Activated naive CD8-positive, alpha-beta T cell treated with anti-CD3 and anti-CD28 coated beads, Interleukin-2, amount 50 U/mL, for 24 hours (primary cell): ENCODE results near the gene L3HYPDH.
"Not testable (repeated sequence)": the region's sequence is repeated elsewhere in the genome, so short reads cannot be mapped to it uniquely, and the experiment has no call there.

ENCODE experiments used
- ATAC-seq: fragments of 150-1000 bp; cut with Tn5 transposase; one replicate; pipeline ENCODE4 v1.10.0; 2021
- DNase-seq: peaks from one replicate; pipeline ENCODE4 v3.0.0; 2021
- H3K27ac Mint-ChIP-seq: one replicate; pipeline ENCODE4 v1.8.0; 2021; ENCODE audit warnings: mild to moderate bottlenecking, mixed read lengths
- H3K27me3 Mint-ChIP-seq: one replicate; pipeline ENCODE4 v1.8.0; 2021; ENCODE audit warnings: mixed read lengths
- H3K36me3 Mint-ChIP-seq: one replicate; pipeline ENCODE4 v1.8.0; 2021; ENCODE audit warnings: low read depth, mixed read lengths
- H3K4me1 Mint-ChIP-seq: one replicate; pipeline ENCODE4 v1.8.0; 2021; ENCODE audit warnings: mixed read lengths
- H3K4me3 Mint-ChIP-seq: one replicate; pipeline ENCODE4 v1.8.0; 2021; ENCODE audit warnings: mild to moderate bottlenecking, moderate library complexity, mixed read lengths
- H3K9me3 Mint-ChIP-seq: one replicate; pipeline ENCODE4 v1.8.0; 2021; ENCODE audit warnings: mixed read lengths

L3HYPDH gene

DNA sequence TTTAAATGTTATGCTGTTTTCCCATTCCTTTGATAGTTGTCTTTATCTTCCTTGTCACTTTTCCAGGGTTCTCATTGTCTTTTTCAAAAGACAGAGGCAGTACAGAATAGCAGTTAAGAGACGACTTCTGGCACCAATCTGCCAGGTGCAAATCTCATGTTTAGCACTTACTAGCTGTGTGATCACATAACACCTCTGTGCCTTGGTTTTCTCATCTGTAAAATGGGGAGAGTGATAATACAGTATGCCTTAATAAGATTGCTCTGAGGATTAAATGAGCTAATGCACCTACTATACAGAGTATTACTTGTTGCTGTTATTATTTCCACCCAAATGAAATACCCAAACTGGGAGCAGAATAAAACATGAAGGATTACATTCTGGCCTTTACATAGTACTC is 23.8 kb downstream of the L3HYPDH start:
- no peak overlapping the region for H3K4me3 Mint-ChIP-seq
- peaks cover 5% of the 10 kb centered on the region for H3K9me3 Mint-ChIP-seq
- H3K36me3 Mint-ChIP-seq: peaks cover 31% of the 10 kb centered on the region

DNA sequence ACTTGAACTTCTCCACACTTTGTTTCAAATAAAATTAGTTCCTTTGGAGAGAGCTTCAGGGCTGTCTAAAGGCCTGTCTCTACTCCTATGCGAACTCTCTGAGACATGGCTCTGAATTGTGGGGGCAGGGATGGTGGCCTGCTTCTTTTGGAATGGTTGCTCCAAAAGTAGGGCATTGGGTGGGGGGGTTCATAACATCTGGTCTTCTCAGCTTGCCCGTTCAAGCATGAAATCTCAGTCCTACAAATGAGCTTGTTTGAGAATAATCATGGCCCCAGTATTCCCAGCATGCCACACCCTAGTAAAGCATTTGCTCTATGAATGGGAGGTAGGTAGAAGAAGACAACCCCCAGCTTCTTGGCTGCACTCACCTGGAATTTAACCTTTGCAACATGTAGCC is 25.7 kb downstream of the L3HYPDH start:
- Mint-ChIP-seq H3K4me1 (peaks cover 2% of the 10 kb centered on the region), H3K27ac (no peak overlapping the region), H3K36me3 (peaks cover 37% of the 10 kb centered on the region), H3K4me3 (no peak overlapping the region), H3K9me3 (peaks cover 5% of the 10 kb centered on the region), H3K27me3 (peaks cover 5% of the 10 kb centered on the region)
- ATAC-seq (no peak), DNase-seq (no peak)

More for the DNA sequence above, 23.8 kb downstream of the L3HYPDH start:
- DNase-seq (no peak), ATAC-seq (no peak)
- Mint-ChIP-seq H3K27ac (no peak overlapping the region), H3K4me1 (peaks cover 11% of the 10 kb centered on the region), H3K27me3 (peaks cover 7% of the 10 kb centered on the region)

DNA sequence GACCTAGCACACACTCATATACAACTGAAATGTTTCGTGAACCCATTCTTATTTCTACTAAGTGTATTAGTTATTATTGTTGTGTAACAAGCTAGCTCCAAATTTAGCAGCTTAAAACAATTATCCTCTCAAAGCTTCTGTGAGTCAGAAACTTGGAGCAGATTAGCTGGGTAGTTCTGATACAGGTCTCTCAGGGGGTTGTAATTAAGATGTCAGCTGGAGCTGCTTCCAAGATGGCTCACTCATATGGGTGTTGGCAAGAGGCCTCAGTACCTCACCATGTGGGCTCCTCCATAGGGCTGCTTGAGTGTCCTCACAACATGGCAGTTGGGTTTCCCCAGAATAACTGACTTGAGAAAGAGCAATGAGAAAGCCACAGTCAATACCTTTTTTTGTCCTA is 28.8 kb downstream of the L3HYPDH start:
- Mint-ChIP-seq H3K36me3 (peaks cover 31% of the 10 kb centered on the region), H3K4me3 (no peak overlapping the region), H3K27ac (no peak overlapping the region), H3K27me3 (no peaks in the 10 kb centered on the region), H3K9me3 (peaks cover 5% of the 10 kb centered on the region), H3K4me1 (no peaks in the 10 kb centered on the region)
- DNase-seq (no peak), ATAC-seq (no peak)

DNA sequence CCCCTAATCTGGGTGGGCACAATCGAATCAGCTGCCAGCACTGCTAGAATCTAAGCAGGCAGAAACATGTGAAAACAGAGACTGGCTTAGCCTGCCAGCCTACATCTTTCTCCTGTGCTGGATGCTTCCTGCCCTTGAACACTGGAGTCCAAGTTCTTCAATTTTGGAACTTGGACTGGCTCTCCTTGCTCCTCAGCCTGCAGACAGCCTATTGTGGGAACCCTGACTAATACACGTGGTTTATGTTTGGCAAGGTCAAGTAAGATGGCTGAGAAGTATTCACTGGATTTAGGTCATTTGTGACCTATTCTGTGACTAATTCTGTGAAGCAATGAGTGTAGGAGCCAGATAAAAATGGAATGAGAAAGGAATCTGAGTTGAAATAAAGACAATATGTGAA is 30.1 kb downstream of the L3HYPDH start:
- no peak for DNase-seq
- no peak for ATAC-seq
- Mint-ChIP-seq H3K9me3 (peaks cover 5% of the 10 kb centered on the region), H3K4me1 (no peaks in the 10 kb centered on the region), H3K36me3 (peaks cover 28% of the 10 kb centered on the region), H3K4me3 (no peak overlapping the region), H3K27me3 (no peaks in the 10 kb centered on the region), H3K27ac (no peak overlapping the region)

DNA sequence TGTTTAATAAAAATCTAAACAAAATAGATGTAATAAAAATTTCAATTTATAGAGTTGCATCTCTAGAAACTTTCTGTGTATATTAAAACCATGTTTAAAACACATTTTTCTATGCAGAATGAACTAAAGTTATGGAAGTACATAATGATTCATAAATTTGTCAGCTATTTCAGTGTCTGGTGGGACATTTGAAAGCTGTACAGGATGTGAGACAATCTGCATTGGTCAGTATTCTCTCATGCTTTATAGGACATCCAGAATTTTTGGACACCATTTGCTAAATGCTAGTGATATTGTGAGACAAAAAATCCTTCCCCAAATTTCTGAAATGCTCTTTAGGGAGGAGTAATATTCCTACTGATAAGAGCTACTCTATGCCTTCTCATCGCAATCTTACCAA is 32.4 kb downstream of the L3HYPDH start:
- DNase-seq (no peak), ATAC-seq (no peak)
- no peak overlapping the region for H3K27ac Mint-ChIP-seq
- no peaks in the 10 kb centered on the region for H3K4me1 Mint-ChIP-seq
- H3K27me3 Mint-ChIP-seq: no peaks in the 10 kb centered on the region
- no peak overlapping the region for H3K4me3 Mint-ChIP-seq
- H3K36me3 Mint-ChIP-seq: peaks cover 18% of the 10 kb centered on the region
- H3K9me3 Mint-ChIP-seq: peaks cover 5% of the 10 kb centered on the region

DNA sequence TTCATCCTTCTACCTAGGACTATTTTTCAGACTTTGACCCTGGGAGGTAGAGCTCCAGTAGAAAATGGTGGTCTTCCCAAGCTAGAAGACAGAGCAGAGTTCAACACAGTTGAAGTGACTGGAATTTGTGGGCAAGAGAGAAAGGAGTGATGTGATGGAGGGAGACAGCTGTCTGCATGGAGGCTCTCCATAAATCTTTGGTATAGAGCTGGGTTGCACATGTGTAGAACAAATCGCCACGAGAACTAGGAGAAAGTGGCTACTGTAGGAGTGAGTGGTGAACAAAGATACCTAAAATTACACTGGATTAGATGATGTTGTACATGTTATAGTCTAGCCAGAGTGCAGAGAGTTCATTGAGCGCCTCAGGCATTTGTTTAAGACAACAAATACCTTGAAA is 33.5 kb downstream of the L3HYPDH start:
- Mint-ChIP-seq H3K27me3 (no peaks in the 10 kb centered on the region), H3K36me3 (peaks cover 9% of the 10 kb centered on the region), H3K4me1 (no peaks in the 10 kb centered on the region), H3K9me3 (peaks cover 1% of the 10 kb centered on the region), H3K27ac (no peak overlapping the region), H3K4me3 (no peak overlapping the region)
- no peak for ATAC-seq
- no peak for DNase-seq

DNA sequence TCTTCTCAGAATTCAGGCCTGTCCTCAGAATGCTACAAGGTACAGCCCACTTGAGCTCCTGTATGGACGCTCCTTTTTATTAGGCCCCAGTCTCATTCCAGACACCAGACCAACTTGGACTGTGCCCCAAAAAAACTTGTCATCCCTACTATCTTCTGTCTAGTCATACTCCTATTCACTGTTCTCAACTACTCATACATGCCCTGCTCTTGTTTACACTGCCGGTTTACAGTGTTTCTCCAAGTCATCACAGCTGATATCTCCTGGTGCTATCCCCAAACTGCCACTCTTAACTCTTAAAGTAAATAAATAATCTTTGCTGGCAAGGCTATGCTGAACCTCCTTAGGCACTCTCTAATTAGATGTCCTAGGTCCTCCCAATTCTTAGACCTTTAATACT is 35.5 kb downstream of the L3HYPDH start:
- not testable (repeated sequence) for H3K4me3 Mint-ChIP-seq, H3K27ac Mint-ChIP-seq, H3K9me3 Mint-ChIP-seq, H3K36me3 Mint-ChIP-seq, H3K27me3 Mint-ChIP-seq, DNase-seq, H3K4me1 Mint-ChIP-seq, ATAC-seq

DNA sequence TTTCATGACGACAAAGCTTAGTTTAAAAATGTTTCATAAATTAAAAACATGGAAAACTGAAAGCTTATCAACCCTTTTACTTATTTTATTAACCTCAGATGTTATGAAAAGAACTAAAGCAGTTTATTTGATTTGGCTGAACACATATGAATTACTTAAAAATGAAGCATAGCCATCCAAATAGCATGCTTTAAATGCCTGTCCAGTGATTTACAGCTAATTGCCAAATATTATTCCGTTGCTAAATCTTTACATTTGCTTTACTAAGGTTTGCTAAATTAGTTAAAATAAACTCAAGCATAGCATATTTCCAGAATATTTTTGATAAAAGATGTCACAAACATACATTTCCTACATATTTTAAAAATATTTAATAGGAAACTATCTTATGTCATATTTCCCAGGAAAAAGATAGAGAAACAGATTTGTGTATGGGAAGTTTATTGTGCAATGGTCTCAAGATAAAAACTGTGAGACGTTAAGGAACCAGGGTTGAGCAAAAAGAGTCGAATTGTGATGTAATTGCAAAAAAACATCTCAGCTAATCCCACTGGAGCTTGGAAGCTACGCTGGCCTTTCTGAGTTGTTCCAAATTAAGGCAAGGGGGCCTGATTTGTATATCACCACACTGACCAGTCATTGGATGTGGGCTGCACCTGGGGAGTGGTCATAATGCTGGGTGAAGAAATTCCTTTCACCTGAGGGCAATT is 44.8 kb downstream of the L3HYPDH start:
- no peaks in the 10 kb centered on the region for H3K4me1 Mint-ChIP-seq
- peaks cover 3% of the 10 kb centered on the region for H3K27me3 Mint-ChIP-seq
- H3K9me3 Mint-ChIP-seq: no peaks in the 10 kb centered on the region
- H3K4me3 Mint-ChIP-seq: no peak overlapping the region
- no peak for ATAC-seq
- H3K36me3 Mint-ChIP-seq: no peaks in the 10 kb centered on the region
- no peak for DNase-seq
- no peak overlapping the region for H3K27ac Mint-ChIP-seq

DNA sequence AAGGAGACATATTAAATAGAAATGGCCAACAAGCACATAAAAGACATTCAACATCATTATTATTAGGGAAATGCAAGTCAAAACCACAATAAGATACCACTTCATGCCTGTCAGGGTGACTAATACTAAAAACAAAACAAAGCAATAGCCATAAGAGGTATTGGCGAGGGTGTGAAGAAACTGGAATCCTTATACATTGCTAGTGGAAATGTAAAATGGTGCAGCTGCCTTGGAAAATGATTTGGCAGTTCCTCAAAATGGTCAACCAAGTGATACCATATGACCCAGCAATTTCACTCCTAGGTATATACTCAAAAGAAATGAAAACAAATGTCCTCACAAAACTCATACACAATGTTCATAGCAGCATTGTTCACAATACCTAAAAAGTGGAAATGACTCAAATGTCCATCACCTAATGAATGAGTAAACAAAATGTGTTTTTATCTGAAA is 46.0 kb downstream of the L3HYPDH start:
- H3K9me3 Mint-ChIP-seq: no peaks in the 10 kb centered on the region
- H3K36me3 Mint-ChIP-seq: no peaks in the 10 kb centered on the region
- peaks cover 3% of the 10 kb centered on the region for H3K27me3 Mint-ChIP-seq
- ATAC-seq (no peak), DNase-seq (no peak)
- H3K4me3 Mint-ChIP-seq: no peak overlapping the region
- no peaks in the 10 kb centered on the region for H3K4me1 Mint-ChIP-seq
- no peak overlapping the region for H3K27ac Mint-ChIP-seq

DNA sequence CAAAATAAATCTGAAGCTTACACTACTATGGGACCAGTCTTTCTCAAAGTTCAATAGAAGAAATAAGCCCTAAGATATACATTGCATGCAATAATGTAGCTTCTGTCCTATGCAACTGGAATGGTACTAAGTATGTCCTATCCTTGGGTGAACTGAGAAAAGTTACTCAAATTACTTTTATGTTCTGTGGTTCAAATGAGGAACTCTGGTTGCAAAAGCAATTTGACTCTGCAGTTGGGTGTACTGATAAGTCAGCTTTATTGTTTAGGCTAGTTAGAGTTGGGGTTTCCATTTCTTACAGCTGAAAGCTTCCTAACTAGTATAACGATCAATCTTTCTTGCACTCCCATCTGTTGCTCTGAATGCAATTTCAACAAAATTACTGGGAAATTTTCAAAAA is 48.2 kb downstream of the L3HYPDH start:
- ATAC-seq: no peak
- Mint-ChIP-seq H3K27ac (no peak overlapping the region), H3K9me3 (no peaks in the 10 kb centered on the region), H3K4me1 (no peaks in the 10 kb centered on the region), H3K36me3 (no peaks in the 10 kb centered on the region), H3K27me3 (no peaks in the 10 kb centered on the region), H3K4me3 (no peak overlapping the region)
- DNase-seq: no peak

DNA sequence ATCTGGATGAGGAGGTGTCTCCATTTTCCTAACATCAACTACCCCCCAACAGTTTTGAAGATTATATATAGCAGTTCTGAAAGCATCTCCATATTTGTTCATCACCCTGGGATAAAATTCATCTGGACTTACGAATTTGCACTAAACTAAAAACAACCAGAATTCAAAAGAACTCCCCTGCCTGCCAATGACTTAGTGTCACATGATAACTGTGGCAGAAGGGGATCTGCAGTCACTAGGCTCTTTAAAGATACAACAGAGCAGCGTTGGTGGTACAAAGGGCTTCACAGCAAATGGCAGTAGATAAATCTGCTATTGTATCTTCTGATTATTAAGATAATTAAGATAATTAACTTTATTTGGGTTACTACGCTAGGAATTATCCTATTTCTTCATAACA is 49.1 kb downstream of the L3HYPDH start:
- ATAC-seq (no peak), DNase-seq (no peak)
- Mint-ChIP-seq H3K4me1 (no peaks in the 10 kb centered on the region), H3K27me3 (no peaks in the 10 kb centered on the region), H3K36me3 (no peaks in the 10 kb centered on the region), H3K9me3 (no peaks in the 10 kb centered on the region), H3K4me3 (no peak overlapping the region), H3K27ac (no peak overlapping the region)

DNA sequence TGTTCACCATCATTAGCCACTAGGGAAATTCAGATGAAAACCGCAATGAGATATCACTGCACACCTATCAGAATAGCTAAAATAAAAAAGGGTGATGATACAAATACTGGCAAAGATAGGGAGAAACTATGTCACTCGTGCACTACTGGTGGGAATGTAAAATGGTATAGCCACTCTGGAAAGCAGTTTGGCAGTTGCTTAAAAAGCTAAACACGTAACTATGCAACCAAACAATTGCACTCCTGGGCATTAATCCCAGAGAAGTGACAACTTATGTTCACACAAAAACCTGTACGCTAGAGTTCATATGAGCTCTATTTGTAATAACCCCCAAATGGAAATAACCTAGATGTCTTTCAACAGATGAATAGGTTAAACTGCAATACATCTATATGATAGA is 54.4 kb downstream of the L3HYPDH start:
- Mint-ChIP-seq H3K4me3 (no peak overlapping the region), H3K4me1 (no peaks in the 10 kb centered on the region), H3K36me3 (no peaks in the 10 kb centered on the region), H3K27me3 (no peaks in the 10 kb centered on the region), H3K9me3 (no peaks in the 10 kb centered on the region), H3K27ac (no peak overlapping the region)
- ATAC-seq (no peak), DNase-seq (no peak)

DNA sequence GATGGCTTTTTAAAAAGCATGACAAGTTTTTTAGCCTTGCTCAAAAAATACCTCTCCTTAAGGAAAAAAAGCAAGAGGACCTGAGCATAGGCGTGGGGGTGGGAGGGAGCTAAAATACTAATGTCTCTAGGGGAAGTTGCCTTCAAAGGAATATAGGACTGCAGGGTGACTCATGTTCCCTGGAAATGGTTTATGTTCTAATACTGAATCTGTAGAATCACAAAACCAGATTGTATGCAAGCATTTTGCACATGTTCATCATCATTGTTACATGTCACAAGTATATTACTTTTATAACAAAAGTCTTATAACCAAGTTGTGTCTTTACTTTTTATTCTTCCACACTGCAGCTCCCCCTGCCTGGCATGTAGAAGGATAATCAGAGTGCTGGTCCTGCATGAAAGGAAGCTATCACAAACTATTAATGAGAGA is 55.6 kb downstream of the L3HYPDH start:
- H3K4me1 Mint-ChIP-seq: no peaks in the 10 kb centered on the region

DNA sequence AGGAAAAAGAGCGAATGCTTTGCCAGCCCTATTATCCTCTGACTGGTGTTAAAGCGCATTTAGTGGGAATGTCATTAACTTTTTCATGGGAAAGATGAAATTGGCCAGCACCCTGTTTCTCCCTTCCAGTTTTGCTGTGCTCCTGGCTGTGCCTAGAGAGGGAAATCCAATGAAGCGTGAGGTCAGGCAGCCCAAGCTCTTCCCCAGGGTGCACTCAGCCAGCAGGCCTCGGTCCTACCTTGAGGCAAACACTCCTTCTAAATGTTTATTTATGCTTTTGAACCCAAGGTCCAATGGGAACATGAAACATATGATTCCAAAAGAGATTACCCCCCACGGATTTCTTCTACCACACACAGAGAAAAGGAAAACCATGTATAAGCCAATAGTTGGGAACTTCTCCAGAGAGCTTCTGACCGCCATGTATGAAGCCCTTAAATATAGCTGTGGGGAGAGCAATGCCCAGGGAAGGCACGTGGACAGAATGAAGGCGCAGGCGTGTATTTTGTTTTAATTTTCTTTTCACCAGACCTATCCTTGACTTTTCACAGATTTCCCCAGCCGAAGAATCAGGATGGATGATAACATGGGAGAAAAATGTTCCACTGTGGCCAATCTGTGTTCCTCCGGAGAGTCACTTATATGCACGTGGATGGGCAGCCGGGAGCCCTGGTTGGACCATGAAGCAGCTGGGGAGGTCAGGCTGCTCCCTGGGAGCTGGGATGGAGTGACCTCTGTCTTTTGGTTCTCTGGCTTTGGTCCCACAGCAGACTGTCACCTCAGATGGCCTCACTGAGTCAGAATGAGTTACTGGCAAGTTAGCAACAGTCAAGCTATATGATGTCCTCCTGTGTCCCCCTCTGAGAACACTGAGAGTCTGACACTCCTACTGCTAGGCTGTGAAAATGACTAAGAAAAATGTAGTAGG is 56.3 kb downstream of the L3HYPDH start:
- H3K27ac Mint-ChIP-seq: no peak overlapping the region
- DNase-seq: no peak
- H3K27me3 Mint-ChIP-seq: no peaks in the 10 kb centered on the region
- no peaks in the 10 kb centered on the region for H3K36me3 Mint-ChIP-seq
- no peak overlapping the region for H3K4me3 Mint-ChIP-seq
- ATAC-seq: peak; percentile 46
- H3K4me1 Mint-ChIP-seq: no peaks in the 10 kb centered on the region
- H3K9me3 Mint-ChIP-seq: no peaks in the 10 kb centered on the region

More for the DNA sequence above, 55.6 kb downstream of the L3HYPDH start:
- no peak overlapping the region for H3K4me3 Mint-ChIP-seq
- no peaks in the 10 kb centered on the region for H3K27me3 Mint-ChIP-seq
- no peaks in the 10 kb centered on the region for H3K36me3 Mint-ChIP-seq
- ATAC-seq: peak; percentile 10
- DNase-seq: no peak
- H3K9me3 Mint-ChIP-seq: no peaks in the 10 kb centered on the region
- H3K27ac Mint-ChIP-seq: no peak overlapping the region

DNA sequence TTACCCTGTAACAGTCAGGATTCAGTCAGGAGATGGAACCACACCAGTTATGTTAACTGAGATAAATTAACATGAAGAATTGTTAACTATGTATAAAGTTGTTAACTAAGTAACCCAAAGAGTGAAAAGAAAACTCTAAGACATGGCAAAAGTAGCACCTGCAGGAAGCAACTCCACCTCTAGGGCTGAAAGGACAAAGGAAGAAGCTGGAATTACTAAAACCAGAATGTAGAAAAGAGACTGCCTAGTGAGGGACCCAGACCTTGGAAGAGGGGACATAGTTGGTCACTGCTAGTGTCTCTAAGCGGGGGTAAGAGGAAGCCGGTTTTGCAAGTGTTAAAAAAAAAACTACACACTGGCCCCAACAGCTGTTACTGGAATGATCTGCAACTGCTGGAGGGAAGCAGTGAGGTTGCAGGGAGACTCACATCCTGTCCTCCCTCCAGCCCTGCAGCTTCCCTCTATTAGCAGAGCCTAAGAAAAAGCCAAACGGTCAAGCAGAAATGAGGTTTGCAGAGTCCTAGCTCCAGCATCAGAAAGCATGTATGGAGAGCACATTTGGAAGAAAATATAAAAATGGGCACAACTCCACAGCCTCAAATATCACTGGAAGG is 58.8 kb downstream of the L3HYPDH start:
- ATAC-seq (no peak), DNase-seq (no peak)
- Mint-ChIP-seq H3K27me3 (no peaks in the 10 kb centered on the region), H3K4me3 (no peak overlapping the region), H3K36me3 (no peaks in the 10 kb centered on the region), H3K27ac (no peak overlapping the region), H3K4me1 (no peaks in the 10 kb centered on the region), H3K9me3 (no peaks in the 10 kb centered on the region)
